ENCODE measurements around the gene EIF5B. TPM values are rescaled to one million over a fixed set of nuclear protein-coding genes. Genes with fewer than 3 reads are reported as not detected.

The EIF5B gene
- total RNA-seq = 16.4 and 24.2 TPM in 2 replicates

DNA sequence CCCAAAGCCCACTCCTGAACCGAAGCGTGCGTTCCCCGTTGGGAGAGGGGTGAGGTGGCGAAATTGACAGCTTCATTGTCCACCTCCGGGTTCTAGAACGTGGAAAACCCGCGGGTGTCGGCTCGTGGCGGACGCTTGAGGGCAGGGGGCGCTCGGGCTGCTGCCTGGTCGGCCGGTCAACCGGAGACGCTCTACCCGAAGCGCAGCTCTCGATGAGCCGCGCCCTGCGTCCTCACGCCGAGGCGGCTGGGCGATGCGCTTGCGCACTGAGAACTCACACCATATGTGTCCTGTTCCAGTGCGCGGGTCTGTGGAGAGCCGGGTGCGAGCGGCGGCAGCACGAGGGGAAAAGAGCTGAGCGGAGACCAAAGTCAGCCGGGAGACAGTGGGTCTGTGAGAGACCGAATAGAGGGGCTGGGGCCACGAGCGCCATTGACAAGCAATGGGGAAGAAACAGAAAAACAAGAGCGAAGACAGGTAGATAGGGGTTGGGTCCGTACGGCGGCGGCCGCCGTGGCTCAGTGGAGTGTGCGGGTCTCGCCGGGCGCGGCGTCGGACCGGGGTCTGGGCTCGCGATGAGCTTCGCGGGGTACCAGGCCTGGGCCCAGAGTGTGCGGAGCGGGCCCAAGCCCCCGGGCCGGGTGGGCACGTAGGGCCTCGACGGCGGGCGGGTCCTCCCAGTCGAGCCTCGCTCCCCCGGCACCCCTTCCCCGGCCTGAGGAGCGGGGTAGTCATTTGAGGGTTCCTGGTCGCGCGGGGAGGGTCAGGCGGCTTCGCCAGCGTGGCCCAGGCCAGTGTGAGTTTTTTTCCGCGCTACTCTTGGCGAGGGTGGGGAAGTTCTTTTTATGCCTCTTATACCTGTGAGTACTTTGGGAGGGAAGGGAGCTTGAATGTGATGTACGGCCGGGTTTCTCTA is at the start of gene EIF5B:
EIF5B (plus strand) TSS at position 277 of the 916 bp plus-strand sequence; CDS start at position 443, 166 bp downstream.

GRCh38 chr2:99301097-99301496 is 36.1 kb upstream of the EIF5B start, which contains the start of gene LYG1:
LYG1 (minus strand) TSS chr2:99301197; CDS start chr2:99295670, 5,527 bp downstream.

DNA sequence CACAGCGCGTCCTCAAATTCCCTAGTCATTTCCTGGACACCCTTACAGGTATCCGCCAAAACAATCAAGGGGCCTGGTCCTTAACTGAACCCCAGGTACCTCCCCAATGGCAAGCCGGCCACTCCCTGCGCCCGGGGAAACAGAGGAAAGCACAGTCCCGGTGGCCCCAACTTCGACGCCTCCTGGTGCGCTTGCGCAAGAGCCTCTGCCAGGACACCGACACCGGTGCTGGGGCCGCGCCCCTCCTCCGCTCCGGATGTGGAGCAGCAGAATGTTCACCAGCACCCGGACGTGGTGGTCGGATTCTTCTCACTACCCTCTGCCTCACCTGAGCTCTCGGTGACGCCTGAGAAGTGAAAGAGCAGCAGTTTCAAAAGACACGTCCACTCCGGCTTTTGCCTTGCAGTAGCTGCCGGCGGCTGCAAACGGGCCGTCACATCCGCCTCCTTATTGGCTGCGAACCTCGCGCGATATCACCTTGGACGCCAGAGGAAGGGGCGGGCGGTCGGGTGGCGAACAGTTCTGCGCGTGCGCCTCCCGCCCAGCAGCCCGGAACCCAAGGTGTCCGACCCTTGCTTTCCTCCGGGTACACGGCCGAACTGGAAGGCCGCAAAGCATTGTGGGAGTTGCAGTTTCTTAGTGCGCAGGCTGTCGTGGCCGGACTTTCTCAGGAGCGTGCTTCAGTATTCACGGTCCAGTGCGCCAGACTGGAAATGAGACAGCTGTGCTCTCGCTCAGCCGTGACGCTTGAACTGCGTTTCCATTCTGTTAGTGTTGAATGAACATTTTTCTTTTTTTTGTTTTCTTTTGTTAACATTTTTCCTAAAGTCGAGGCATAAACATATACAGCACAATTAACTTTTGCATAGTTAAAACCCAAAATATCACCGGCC is 1.0 kb upstream of the EIF5B start, which contains the start of gene TXNDC9:
TXNDC9 (minus strand) TSS at position 423 of the 893 bp plus-strand sequence. CDS start 3,123 bp downstream, outside the sequence.

Other genes starting within 250 kb of the EIF5B start
- gene C2orf15, start 195.7 kb upstream of the EIF5B start, total RNA-seq = not detected in 2 replicates
- gene TSGA10, start 182.4 kb upstream of the EIF5B start, total RNA-seq = 0.44 and 0.72 TPM in 2 replicates
- 2.0 and 4.4 TPM in 2 replicates for gene LIPT1, start 182.4 kb upstream of the EIF5B start, total RNA-seq
- 16.2 and 19.0 TPM in 2 replicates for gene MITD1, start 156.3 kb upstream of the EIF5B start, total RNA-seq
- gene MRPL30, start 156.2 kb upstream of the EIF5B start, total RNA-seq = 25.6 and 31.8 TPM in 2 replicates
- gene LYG2, start 81.7 kb upstream of the EIF5B start, total RNA-seq = not detected in 2 replicates
- 0.44 TPM in 1 of 2 replicates, not detected in the other for gene LYG1, start 36.2 kb upstream of the EIF5B start, total RNA-seq
- 61.5 and 85.5 TPM in 2 replicates for gene TXNDC9, start 1.1 kb upstream of the EIF5B start, total RNA-seq
- 24.1 and 38.7 TPM in 2 replicates for gene REV1, start 152.6 kb downstream of the EIF5B start, total RNA-seq

Data from placental pericyte (primary cell).